Natural killer cell treated with Interleukin-12 subunit alpha and Interleukin-12 subunit beta and Interleukin-15 and Interleukin-18, amount 100 ng/mL, for 72 hours (primary cell): ENCODE measurements around the gene TP63. TPM values are rescaled to one million over a fixed set of nuclear protein-coding genes. Genes with fewer than 3 reads are reported as not detected.

Experiments used
- ATAC-seq, 2 donors: fragments of 150-1000 bp; cut with Tn5 transposase in 1 of 2; sonication (Bioruptor Pico), chemical (Tn5 transposase) in 1 of 2; 2 replicates each; pipeline ENCODE4 v1.10.0; 2021
- DNase-seq: peaks from one replicate; pipeline ENCODE4 v3.0.0; 2022; ENCODE audit warnings: low spot score
- H3K27ac Mint-ChIP-seq, 2 donors: 1 replicate in 1 of 2; 2 replicates in 1 of 2; pipeline ENCODE4 v1.8.0; 2022; ENCODE audit warnings: mixed read lengths in 2 of 2, mild to moderate bottlenecking in 1 of 2, moderate library complexity in 1 of 2
- H3K27me3 Mint-ChIP-seq, 2 donors: 1 replicate in 1 of 2; 2 replicates in 1 of 2; pipeline ENCODE4 v1.8.0; 2022; ENCODE audit warnings: mixed read lengths in 2 of 2
- H3K36me3 Mint-ChIP-seq: one replicate; pipeline ENCODE4 v1.8.0; 2022; ENCODE audit warnings: mixed read lengths
- H3K4me1 Mint-ChIP-seq, 2 donors: 1 replicate in 1 of 2; 2 replicates in 1 of 2; pipeline ENCODE4 v1.8.0; 2022; ENCODE audit warnings: low read depth in 2 of 2, mixed read lengths in 2 of 2, mild to moderate bottlenecking in 1 of 2
- H3K4me3 Mint-ChIP-seq: one replicate; pipeline ENCODE4 v1.8.0; 2022; ENCODE audit warnings: mixed read lengths
- H3K9me3 Mint-ChIP-seq: 2 replicates; pipeline ENCODE4 v1.8.0; 2022; ENCODE audit warnings: mixed read lengths
- total RNA-seq, 2 donors: library from RNA; stranded (reverse); gene quantifications; one replicate each; pipeline ENCODE4 v1.2.3, GENCODE V29; 2022

Gene TP63
- total RNA-seq, 2 donors from 2014 or later = not detected

GRCh38 chr3:189797103-189797750 lies 166.0 kb downstream of the TP63 start:
- Mint-ChIP-seq H3K9me3 (peaks cover under 1% of the 10 kb centered on the region), H3K36me3 (no peaks in the 10 kb centered on the region)
- no peak for ATAC-seq

DNA sequence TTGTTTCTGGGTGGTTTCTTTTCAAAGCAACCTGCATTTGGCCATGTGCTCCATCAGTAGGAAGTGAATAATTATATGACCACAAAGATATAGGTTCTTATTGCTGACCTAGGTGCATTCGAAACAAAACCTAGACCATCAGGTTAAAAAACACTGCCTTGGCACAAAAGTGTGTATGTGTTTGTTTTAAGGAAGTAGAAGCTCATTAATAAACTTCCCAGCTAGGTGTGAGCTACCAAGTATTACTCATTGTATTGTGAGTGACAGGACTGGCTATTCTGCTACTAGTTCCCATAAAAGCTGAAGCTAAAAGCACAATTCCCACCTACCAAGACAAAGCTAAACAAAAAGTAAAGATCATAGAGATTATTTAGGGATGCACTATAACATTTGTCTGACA lies 168.2 kb downstream of the TP63 start:
- H3K27me3 Mint-ChIP-seq = peaks cover under 1 to 10% of the 10 kb centered on the region in 2 donors
- H3K4me1 Mint-ChIP-seq = no peaks in the 10 kb centered on the region
- H3K27ac Mint-ChIP-seq = no peak overlapping the region
- H3K4me3 Mint-ChIP-seq = no peak overlapping the region
- no peaks in the 10 kb centered on the region for H3K9me3 Mint-ChIP-seq
- H3K36me3 Mint-ChIP-seq = no peaks in the 10 kb centered on the region
- ATAC-seq (no peak), DNase-seq (no peak)

More at GRCh38 chr3:189797103-189797750, 166.0 kb downstream of the TP63 start:
- Mint-ChIP-seq H3K27ac (no peak overlapping the region), H3K4me3 (no peak overlapping the region), H3K4me1 (no peaks in the 10 kb centered on the region), H3K27me3 (peaks cover 3 to 18% of the 10 kb centered on the region in 2 donors)
- no peak for DNase-seq

DNA sequence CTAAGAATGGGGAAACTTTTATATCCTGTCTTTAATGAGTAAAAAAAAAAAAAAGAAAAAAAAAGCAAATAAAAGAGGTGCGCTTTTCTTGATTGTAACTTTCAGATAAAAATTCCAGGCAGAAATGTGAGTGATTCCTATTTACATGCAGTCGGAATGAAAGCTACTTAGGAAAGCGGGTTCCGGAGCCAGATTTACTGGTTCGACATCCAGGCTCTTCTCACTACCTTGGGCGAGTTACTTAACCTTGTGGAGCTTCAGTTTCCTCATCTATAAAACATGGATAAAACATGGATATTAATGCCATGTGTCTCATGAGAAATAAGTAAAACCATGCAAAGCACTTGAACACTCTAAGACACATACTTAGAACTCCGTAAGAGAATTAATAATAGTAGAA lies 169.2 kb downstream of the TP63 start:
- H3K36me3 Mint-ChIP-seq = no peaks in the 10 kb centered on the region
- no peak overlapping the region for H3K27ac Mint-ChIP-seq
- no peak overlapping the region for H3K4me3 Mint-ChIP-seq
- H3K4me1 Mint-ChIP-seq = no peaks in the 10 kb centered on the region
- H3K27me3 Mint-ChIP-seq = peaks cover 0 to 2% of the 10 kb centered on the region in 2 donors
- DNase-seq (no peak), ATAC-seq (no peak)
- no peaks in the 10 kb centered on the region for H3K9me3 Mint-ChIP-seq

DNA sequence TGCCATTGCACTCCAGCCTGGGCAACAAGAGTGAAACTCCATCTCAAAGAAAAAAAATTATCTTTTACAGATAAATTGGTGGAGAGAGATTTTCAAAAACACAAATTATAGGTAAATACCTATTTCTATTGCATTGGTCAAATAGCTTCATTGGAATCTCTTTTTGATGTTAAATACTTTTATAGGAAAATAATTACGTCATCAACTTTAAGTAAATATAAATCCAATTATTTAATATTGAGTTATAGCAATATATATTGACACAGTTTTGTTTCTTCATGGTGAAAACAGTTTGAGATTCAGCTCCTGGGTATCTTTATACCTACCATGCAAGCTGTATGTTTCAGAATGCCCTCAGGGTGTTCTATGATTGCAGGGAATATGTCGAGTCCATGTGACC lies 172.1 kb downstream of the TP63 start:
- Mint-ChIP-seq H3K9me3 (no peaks in the 10 kb centered on the region), H3K36me3 (no peaks in the 10 kb centered on the region), H3K4me1 (no peaks in the 10 kb centered on the region), H3K27me3 (no peaks in the 10 kb centered on the region), H3K27ac (no peak overlapping the region), H3K4me3 (no peak overlapping the region)
- ATAC-seq (no peak), DNase-seq (no peak)

DNA sequence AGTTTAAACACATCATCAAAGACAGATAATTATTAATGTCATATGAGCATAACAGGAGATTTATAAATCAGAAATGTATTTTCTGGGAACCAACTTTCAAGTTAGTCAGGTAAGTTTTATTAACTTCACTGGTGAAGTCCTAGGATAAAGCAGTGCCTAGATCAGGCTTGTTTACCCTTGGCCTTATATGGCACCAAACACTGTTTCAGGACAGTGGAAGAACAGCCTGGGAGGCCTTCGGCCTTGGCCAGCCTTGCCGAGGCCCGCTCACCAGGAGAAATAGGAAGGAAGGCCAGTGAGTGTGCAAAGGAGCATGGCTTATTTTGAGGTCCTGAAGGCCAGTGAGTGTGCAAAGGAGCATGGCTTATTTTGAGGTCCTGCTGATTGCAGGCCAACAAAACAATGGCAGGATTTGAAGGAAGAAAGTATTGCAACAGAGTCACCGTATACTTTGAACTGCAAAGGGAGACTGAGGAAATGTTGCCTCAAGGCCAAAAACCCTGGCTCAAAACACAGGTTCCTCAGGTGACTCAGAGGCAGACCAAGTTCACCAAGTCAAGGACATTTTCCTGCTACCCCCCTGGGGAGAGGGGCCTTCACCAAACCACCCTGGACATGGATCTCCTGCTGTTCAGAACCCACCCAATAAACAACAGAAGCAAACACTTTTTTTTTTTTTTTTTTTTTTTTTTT lies 174.3 kb downstream of the TP63 start:
- H3K9me3 Mint-ChIP-seq = no peaks in the 10 kb centered on the region
- no peak for ATAC-seq
- no peaks in the 10 kb centered on the region for H3K27me3 Mint-ChIP-seq
- H3K36me3 Mint-ChIP-seq = no peaks in the 10 kb centered on the region
- no peak overlapping the region for H3K27ac Mint-ChIP-seq
- no peaks in the 10 kb centered on the region for H3K4me1 Mint-ChIP-seq
- DNase-seq = no peak
- H3K4me3 Mint-ChIP-seq = no peak overlapping the region

- Mint-ChIP-seq H3K36me3 (no peaks in the 10 kb centered on the region), H3K4me1 (no peaks in the 10 kb centered on the region), H3K27me3 (no peaks in the 10 kb centered on the region), H3K27ac (no peak overlapping the region), H3K9me3 (no peaks in the 10 kb centered on the region), H3K4me3 (no peak overlapping the region)
- ATAC-seq (no peak), DNase-seq (no peak)
These were observed 175.2 kb downstream of the TP63 start for GRCh38 chr3:189806171-189806951.

GRCh38 chr3:189808246-189809007 lies 177.2 kb downstream of the TP63 start:
- no peak for ATAC-seq
- Mint-ChIP-seq H3K27me3 (no peaks in the 10 kb centered on the region), H3K9me3 (no peaks in the 10 kb centered on the region), H3K4me3 (no peak overlapping the region), H3K36me3 (no peaks in the 10 kb centered on the region), H3K27ac (no peak overlapping the region), H3K4me1 (no peaks in the 10 kb centered on the region)
- no peak for DNase-seq

DNA sequence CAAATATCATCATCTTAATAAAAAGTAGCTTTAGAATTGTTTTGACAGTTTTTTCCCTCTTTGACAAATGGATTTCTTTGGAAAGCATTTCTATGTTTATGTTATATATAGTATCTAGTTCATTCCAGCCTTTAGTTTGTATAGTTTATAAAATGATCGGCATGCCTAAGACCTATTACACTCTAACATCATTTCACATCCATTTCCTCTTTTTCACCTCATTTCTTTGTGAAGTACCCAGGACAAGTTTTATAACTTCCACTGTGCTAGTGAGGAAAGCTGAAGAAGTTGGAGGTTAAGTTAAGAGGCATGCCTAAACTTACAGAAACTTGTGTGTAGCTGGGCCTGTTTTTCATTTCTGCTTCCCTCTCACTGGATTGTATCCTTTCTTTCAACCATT lies 178.4 kb downstream of the TP63 start:
- no peak overlapping the region for H3K4me3 Mint-ChIP-seq
- no peaks in the 10 kb centered on the region for H3K9me3 Mint-ChIP-seq
- no peaks in the 10 kb centered on the region for H3K27me3 Mint-ChIP-seq
- H3K36me3 Mint-ChIP-seq = no peaks in the 10 kb centered on the region
- H3K27ac Mint-ChIP-seq = no peak overlapping the region
- H3K4me1 Mint-ChIP-seq = no peaks in the 10 kb centered on the region
- no peak for DNase-seq
- ATAC-seq = no peak

DNA sequence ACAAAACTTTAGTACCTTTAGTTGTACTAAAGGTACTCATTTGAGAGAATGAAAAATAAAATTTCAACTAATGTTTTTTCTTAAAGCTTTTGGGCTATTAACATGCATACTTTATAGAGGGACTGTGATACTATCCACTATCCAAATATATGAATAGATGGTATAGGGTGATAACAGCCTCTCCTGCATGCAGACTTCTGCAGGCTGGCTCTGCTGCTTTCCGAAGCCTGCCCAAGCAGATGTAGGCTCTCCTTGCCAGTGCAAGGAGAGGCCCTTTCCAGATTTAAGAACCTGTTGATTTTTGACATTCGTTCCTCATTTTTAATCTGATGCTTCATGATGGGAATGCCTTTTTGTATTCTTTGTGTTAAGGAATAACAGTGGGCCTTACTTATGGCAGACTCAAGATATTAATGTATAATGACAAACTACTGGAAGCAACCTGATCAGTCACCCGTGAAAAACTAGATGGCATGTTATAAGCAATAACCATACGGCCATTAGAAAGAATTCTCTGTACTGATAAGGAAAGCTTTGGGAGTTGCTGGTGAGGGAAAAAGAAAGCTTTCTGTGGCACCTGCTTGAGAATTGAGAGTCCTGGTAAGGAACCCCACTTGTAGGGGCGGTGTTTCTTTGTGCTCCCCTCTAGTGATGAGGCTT lies 181.7 kb downstream of the TP63 start:
- no peak for ATAC-seq
- no peaks in the 10 kb centered on the region for H3K27me3 Mint-ChIP-seq
- no peaks in the 10 kb centered on the region for H3K9me3 Mint-ChIP-seq
- H3K4me1 Mint-ChIP-seq = no peaks in the 10 kb centered on the region
- H3K4me3 Mint-ChIP-seq = no peak overlapping the region
- H3K27ac Mint-ChIP-seq = no peak overlapping the region
- H3K36me3 Mint-ChIP-seq = no peaks in the 10 kb centered on the region
- no peak for DNase-seq

DNA sequence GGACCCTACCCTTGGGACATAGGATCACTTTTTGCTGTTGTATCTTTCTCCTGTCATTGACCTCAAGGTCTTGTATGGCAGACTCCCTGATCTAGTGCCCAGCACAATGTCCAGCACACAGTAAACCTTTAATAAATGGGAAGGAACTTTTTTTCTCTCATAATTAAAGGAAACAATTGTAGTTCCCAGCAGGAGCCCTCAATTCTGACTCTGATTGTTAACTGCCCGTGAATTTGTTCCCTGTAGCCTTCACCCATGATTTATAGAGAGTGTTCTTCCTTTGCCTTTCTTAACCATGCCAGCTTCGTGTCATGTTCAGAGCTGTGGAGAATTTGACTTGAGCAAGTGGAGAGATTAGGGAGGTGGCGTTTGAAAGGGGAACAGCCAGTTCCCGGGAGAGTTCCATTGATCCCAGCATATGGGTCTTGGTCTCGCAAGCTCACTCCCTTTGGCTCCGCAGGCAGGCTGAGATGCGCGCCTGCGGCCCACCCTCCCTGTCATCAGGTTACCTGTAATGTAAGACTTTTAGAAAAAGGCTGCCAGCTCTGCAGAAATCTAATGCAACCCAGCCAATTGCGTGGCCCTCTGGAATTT lies 182.6 kb downstream of the TP63 start:
- Mint-ChIP-seq H3K27me3 (no peaks in the 10 kb centered on the region), H3K9me3 (no peaks in the 10 kb centered on the region), H3K4me3 (no peak overlapping the region), H3K36me3 (no peaks in the 10 kb centered on the region), H3K4me1 (no peaks in the 10 kb centered on the region), H3K27ac (no peak overlapping the region)
- DNase-seq = no peak
- ATAC-seq = no peak

DNA sequence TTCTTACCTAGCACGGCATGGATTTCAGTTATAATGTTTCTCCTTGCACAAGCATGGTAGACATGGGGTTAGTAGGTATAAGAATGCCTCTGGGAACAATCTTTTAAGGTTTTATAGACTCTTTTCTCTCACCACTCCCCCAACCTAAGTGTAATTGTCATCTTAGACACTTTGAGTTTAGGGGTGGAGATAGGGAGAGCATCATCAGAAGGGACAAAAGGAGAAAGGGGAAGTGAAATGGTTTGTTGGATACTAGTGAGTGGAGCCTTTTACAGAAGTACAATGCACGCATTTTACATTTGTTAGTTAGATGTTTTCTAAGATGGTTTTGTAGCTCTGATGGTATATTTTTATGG lies 189.2 kb downstream of the TP63 start:
- DNase-seq (no peak), ATAC-seq (no peak)
- no peak overlapping the region for H3K4me3 Mint-ChIP-seq
- no peaks in the 10 kb centered on the region for H3K4me1 Mint-ChIP-seq
- H3K9me3 Mint-ChIP-seq = no peaks in the 10 kb centered on the region
- no peak overlapping the region for H3K27ac Mint-ChIP-seq
- no peaks in the 10 kb centered on the region for H3K27me3 Mint-ChIP-seq
- no peaks in the 10 kb centered on the region for H3K36me3 Mint-ChIP-seq

DNA sequence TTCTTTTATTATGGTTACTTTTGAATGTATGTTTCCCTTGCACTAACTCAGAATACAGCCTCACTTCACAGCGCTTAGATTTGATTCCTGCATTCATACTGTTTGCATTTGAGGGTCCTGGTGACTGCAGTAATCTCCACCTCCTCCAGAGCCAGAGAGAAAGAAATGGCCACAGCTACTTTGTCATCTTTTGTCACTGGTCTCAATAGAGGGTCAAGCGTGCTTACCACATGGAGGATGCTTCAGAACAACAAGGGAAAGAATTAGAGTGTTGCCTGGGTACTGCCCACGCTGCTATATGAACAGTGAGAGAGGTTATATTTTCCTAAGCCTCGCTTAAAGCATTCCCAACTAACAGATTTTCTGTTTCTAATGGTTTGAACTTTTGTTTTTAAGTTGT lies 190.1 kb downstream of the TP63 start:
- ATAC-seq (no peak), DNase-seq (no peak)
- H3K4me3 Mint-ChIP-seq = no peak overlapping the region
- H3K27ac Mint-ChIP-seq = no peak overlapping the region
- H3K36me3 Mint-ChIP-seq = no peaks in the 10 kb centered on the region
- no peaks in the 10 kb centered on the region for H3K4me1 Mint-ChIP-seq
- no peaks in the 10 kb centered on the region for H3K27me3 Mint-ChIP-seq
- no peaks in the 10 kb centered on the region for H3K9me3 Mint-ChIP-seq

DNA sequence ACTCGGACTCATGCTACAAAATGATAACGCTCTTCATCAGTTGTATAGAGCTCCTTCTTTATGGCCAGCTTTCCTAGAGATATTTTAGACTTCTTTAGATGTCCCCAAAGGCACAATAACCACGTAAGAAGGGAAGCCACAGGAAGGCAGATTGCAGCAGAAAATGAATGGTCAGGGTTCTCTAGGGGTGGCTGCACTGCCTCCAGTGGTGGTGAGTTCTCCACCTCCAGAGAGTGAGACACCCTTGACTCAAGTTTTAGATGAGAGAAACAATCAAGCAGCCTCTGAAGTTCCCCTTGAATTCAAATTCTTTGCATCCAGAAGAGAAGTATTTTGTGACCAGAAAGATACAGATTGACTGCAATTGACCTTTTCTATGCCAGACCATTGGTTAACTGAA lies 191.5 kb downstream of the TP63 start:
- DNase-seq (no peak), ATAC-seq (no peak)
- Mint-ChIP-seq H3K4me1 (no peaks in the 10 kb centered on the region), H3K27me3 (peaks cover 0 to 6% of the 10 kb centered on the region in 2 donors), H3K27ac (no peak overlapping the region), H3K36me3 (no peaks in the 10 kb centered on the region), H3K9me3 (peaks cover 4% of the 10 kb centered on the region), H3K4me3 (no peak overlapping the region)
